HG03196 (cell line): ENCODE data around the gene WDR3.
"Not testable (repeated sequence)": the region's sequence is repeated elsewhere in the genome, so short reads cannot be mapped to it uniquely, and the experiment has no call there.

ENCODE experiments used
- ATAC-seq: cut with Tn5 transposase; IDR thresholded peaks from one replicate; pipeline ENCODE4 v1.9.1; 2021; ENCODE audit not compliant: unreplicated experiment

The WDR3 gene

DNA sequence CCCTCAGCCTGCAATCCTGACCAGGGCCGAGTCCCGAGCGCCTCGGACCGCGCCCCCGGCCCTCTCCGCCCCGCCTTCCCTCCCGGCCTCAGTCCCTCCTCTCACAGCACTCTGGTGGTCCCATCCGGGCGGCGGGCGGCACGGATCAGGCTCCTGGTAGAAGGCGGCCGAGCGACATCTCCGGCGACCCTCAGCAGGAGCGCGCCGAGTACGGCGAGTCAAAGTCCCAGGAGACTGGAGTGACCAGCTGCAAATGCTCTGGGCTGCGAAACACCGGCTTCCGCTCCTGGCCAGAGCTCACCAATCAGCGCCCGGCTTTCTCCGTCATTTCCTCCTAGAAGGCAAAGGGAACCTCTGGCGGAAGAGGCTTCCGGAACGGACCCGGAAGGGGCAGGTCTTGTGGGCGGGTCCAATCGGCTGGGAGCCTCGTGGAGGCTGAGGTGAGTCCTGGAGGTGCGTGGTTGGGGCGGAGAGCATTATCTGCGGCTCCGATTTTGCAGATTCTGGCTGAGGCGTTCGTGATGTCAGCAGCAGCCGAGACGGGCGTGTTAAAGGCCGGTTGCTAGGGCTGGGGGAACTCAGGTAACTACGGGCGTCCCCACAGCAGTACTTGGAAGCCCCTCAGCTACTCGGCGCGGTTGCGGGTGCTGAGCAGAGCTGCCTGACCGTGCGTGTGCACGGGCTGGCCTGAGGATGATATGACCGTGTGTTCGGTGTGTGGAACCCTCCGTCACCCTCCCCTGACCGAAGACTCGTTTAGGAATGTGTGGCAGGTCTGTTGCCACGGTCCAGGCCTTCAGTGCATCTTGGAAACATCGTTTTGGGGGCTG lies at the start of gene WDR3, which contains the start of gene GDAP2:
WDR3 (plus strand) TSS at position 397 of the 830 bp plus-strand sequence. CDS start 3,581 bp downstream, outside the sequence.
GDAP2 (minus strand) TSS at position 279 of the 830 bp plus-strand sequence. CDS start 9,264 bp downstream, outside the sequence.
- ATAC-seq, result peak; percentile 95

DNA sequence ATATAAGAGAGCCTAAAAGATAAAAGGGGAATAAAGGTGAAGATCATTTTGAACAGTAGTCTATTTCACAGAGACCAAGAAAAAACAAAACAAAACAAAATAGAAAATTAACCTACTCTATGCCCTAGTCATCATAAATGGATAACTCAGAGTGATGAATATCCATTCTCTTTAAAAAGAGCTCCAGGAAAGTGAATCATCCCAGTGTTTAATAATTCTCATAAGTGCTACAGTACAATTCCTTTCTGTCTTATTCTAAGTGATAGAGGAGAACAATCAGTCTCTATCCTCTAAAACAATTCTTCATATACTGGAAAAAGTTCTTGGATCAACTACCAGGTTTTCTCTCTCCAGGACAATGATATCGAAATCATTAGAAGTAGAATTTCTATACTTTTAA lies 45.9 kb upstream of the WDR3 start:
- ATAC-seq, result no peak

DNA sequence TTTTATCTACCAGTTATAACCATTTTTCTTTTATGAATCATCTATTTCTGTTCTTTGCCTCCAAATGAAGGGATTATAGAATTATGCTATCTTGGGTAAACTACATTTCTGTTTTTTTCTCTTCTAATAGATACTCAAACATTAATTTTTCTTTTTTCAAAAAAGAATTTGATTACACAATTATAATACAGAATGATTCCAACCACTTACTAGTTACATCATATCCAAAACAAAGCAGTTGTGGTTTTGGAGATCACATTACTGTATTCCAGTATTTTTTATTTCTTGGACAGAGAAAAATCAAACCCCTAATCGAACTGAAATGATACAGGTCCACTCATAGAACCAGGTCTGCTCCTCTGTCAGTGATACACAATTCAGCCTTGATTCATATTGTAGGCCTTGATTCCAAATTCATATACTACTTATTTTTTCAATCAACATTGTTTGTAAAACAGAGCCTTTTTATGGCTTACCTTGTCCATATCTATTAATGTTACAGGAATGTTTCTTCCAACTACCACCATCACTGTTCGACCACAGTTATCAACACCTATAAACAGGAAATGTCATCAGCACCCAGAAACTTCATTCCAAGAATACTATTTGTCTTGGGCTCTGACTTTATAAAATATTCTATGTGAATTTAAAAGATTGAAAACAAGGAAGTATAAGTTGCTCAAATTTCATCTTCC lies 43.3 kb upstream of the WDR3 start:
- no peak for ATAC-seq

DNA sequence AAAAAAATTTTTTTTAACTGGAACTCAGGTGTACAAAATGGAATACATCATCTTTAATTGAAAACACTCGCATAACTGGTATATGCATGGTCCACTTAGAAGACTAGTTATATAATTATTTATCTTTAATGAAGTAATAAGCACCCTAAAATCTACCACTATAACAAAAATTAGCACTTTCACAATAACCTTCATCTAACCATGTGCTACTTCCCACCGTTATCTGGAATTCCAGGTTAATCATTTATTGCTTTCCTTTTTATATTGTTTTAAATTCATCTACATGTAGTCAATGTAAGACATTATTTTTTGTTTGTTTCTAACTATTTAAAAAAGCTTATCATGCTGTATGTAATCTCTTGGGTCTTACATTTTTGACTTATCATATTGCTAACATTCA lies 39.1 kb upstream of the WDR3 start:
- no peak for ATAC-seq

DNA sequence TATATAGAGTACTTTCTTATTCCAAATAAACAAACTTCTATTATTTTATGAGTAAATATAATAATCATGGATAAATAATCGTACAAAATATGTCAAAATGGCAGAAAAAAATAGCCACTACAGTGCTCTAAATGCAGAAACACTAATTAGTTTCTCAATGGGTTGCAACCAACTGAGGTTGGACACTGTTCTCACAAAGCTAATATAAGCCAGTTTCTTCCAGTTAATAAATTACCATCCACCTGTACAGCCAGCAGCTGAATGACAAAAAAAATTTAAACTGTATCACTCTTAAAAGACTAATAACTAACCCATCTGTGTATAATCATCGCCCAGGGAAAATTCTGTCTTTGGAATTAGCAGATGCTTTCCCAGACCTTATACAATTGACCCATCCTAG lies 37.0 kb upstream of the WDR3 start:
- ATAC-seq, result no peak

DNA sequence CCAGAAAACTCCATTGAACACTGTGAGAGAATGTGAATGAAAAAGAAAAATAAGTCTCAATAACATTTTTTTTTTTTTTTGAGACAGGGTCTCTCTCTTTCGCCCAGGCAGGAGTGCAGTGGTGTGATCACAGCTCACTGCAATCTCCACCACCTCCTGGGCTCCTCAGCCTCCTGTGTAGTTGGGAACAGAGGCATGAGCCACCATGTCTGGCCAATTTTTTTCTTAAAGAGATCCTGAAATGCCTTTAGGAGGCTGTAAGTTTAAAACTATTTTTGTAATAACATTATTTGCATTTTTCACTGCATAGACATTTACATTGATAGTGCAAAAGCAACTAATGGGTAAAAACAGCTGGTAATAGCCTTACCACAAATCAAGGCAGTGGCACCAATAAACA lies 35.5 kb upstream of the WDR3 start:
- no peak for ATAC-seq

DNA sequence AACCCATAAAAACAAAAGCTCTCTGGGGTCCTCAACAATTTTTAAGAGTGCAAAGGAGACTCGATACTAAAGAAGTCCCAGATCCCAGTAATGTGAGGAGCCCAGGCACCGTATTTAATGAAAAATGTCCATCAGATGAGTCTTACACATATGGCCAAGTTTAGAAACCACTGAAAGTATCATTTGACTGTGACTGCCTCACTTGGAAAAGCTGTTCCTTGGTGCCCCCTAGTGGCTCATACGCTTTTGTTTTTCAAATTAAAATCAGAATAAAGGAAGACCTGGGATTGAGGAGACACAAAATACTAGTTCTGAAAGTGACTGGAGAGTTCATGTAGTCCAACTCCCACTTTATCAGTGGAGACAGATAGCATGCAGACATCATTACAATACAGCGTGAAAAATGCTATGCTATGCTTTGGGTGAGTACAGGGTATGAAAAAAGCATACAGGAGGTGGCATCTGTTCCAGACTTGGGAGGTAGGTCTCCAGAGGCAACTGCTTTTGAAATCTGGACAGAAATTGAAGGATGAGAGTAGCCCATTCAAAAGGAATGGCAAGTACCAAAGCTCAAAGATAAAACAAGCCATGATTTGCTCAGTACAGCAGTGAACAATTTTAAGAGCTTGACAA lies 33.9 kb upstream of the WDR3 start:
- peak; percentile 77 for ATAC-seq

DNA sequence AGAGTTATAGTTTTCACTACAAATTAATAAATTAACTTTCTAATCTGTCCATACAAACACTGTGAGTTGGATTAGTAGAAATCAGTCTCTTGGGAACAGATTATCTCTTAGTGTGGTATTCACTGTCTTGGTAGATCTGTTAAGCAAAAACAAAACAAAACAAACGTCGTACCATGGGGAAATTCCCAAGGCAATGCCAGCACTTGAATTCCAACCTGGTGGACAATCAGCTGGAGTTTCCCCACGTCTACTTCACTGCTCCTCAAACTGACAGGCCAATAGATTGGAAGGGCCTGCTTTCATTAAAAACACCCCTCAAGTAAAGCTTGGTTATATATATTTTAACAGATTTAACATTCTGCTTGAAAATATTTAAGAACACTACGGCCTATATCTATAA lies 32.0 kb upstream of the WDR3 start:
- ATAC-seq, result no peak

DNA sequence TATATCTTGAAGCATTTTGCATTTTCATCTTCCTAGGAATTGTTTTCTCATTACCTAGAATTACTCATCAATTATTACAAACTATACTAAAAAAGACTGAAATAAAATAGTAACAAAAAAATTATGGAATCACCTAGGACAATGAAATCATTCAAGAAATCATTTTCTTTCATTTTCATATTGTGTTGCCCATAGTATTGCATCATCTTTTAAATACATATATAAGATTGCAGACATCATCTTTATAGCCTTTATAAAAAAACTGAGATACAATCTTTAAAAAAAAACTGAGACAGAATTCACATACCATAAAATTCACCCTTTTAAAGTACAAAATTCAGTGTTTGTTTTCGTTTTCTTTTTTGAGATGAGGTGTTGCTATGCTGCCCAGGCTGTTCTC lies 29.7 kb upstream of the WDR3 start:
- ATAC-seq, result no peak

DNA sequence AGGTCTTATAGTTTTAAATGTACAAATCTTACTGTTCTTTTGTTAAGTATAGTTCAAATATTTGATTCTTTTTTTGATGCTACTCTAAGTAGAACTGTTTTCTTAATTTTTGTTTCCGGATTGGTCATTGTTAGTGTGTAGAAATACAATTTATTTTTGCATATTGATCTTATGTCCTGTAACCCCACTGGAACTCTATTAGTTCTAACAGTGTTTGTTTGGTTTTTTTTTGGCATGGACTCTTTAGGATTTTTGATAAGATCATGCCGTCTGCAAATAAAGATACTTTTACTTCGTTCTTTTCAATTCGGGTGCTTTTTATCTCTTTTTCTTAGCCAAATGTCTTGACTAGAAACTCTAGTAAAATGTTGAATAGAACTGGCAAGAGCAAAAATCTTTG lies 26.6 kb upstream of the WDR3 start:
- ATAC-seq, result no peak

DNA sequence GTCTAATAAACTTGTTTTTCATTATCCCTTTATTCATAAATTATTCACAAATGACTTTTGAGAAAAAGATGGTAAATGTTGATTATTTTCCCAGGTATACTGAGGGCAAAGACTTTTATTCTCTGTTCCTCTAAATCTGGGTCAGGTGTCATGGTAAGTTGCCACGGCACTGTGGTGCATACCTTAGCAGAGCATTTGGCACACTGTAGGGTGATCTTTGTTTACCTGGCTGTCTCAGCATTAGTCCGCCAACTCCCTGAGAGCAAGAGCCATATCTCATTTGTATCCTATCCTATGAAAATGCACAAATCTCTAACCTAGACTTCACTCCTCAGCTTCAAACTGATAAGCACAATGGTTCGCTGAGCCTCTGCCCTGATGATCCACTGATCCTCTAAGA lies 25.1 kb upstream of the WDR3 start:
- no peak for ATAC-seq

DNA sequence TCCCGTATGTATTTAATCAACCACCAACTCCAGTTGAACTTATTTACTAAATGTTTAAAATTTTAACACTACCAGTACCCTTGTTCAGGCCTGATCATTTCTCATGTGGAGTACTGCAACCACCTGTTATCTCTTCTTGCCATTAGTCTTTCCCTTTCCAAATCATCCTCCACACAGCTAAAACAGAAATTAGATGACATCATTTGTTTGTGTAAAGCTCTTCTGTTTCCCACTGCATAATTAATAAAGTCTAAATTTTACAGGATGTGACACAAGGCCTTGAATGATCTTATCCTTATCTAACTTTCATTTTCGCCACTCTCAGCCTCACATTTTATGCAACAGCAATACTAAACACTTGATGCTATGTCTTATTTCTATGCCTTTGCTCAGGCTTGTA lies 24.5 kb upstream of the WDR3 start:
- no peak for ATAC-seq

DNA sequence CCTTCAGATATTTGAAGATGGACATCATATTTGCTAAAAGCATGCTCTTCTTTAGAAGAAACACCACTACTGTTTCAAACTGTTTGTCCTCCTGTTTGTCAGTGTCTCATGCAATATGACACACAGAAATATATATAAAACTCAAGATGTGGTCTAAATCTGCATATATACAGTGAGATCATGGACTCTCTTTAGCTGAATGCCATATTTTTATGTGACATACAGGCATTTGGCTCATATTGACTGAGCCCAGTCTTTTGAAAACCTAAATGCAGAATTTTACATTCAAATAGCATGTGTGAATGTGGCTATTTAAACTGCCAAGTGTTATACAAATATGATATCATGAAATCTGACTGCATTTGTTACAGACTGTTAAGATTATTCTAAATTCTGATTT lies 18.5 kb upstream of the WDR3 start:
- ATAC-seq, result no peak

DNA sequence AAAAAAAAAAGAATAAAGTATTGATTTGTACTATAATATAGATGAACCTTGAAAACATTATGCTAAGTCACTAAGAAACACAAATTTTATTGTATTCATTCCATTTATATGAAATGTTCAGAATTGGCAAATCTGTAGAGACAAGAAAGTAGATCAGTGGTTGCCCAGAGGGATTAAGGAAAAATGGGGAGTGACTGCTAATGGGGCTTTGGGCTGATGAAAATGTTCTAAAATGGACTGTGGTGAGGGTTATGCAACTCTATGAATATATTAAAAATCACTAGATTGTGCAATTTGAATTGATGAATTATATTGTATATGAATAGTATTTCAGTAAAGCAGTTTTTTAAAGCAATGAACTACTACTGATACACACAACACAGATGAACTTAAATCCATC lies 10.2 kb upstream of the WDR3 start:
- no peak for ATAC-seq

DNA sequence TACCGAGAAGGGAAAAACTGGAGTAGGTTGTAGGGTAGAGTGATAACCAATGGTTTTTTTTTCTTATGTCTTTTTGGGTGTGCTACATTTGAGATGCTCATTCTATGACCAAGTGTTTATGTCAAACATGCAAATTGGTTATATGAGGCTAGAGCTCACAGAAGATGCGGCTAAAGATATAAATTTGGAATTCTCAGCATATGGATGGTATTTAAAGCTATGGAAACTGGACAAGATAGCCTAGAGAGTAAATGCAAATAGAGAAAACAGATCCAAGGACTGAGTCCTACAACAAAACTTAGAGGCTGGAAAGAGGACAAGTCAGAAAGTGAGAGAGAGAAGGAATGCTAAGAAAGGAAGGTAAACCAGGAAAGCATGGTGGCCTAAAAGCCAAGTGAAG lies 7.5 kb upstream of the WDR3 start:
- no peak for ATAC-seq

DNA sequence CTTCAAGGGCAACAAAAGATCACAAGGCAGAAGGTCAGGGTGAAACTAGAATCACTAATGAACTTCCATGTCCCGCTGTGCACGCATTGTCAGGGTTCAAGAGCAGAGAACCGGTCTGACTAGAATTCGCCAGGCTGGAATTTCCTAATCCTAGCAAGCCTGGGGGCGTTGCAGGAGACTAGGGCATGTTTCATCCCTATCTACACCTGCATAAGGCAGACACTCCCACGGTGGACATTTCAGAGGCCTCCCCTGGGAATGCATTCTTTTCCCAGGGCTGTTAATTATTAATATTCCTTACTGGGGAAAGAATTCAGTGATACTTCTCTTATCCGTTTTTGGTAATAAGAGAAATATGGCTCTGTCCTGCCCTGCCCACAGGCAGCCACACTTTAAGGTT lies 6.8 kb upstream of the WDR3 start:
- not testable (repeated sequence) for ATAC-seq

DNA sequence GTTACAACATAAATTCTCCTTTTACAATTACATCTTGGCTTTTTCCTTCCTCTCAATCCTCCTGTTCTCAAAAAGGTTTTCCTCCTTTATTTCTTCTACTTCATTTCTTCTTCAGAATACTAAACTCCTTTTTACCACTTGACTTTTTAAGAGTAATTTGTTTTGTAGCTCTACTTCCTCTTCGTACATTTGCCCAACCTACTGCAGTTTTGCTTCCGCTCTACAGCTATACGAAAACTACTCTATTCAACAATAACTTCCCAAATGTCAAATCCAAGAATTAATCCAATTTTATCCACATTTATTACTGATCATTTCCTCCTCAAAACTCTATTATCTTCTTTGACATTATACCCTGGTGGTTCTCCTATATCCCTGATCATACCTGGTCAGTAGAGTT lies 3.6 kb upstream of the WDR3 start:
- ATAC-seq, result no peak

DNA sequence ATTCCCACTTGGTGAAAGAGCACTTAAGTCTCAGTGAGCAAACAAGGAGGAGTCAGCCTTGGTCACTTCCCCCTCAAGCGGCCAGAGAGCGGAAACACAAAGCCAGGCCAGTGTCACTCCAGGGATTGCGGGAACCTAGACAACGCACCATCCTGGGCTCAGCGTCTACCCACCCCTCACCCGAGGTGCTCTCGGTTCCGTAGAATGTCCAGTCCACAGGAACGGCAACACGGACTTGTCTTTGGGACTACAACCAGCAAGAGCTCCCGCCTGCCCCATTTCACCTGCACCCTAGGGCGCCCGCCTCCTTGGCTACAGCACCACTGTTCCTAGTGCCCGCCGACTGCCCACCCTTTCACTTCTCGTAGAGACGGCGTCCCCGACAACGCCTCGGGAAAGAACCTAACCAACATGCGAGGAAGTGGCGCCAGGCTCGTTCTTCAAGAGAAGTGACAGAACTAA lies 627 bp upstream of the WDR3 start:
- peak; percentile 37 for ATAC-seq

DNA sequence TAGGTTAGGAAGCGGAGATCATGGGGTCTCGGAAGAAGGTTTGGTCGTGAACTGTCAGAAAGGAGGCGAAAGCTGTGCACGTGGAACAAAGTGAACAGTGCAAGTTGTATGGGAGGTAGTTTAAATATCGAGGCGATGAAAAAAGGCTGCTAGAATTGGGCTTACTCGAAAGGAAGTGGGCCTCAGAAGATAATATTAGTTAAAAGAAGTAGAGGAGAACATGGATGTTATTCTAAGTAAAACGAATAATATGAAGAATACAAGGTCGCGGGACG lies 571 bp downstream of the WDR3 start:
- no peak for ATAC-seq

DNA sequence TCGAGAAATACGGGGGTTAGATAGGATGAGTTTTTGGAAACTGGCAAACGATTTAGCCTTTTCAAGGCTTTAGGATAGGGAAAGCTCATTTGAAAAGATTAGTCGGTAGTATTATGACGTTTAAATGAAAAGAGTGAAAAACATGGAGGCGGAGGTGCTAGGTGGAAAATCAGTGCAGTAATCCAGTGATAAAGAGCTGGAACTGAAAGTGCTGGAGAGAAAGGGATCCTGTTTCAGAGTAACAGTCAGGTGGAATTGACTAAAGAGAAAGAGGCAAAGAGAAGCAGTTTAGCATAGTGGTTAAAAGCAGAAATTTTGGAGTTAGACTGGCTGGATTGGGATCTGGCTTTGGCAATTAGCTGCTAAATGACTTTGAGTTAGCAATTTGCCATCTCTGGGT lies 945 bp downstream of the WDR3 start:
- no peak for ATAC-seq

DNA sequence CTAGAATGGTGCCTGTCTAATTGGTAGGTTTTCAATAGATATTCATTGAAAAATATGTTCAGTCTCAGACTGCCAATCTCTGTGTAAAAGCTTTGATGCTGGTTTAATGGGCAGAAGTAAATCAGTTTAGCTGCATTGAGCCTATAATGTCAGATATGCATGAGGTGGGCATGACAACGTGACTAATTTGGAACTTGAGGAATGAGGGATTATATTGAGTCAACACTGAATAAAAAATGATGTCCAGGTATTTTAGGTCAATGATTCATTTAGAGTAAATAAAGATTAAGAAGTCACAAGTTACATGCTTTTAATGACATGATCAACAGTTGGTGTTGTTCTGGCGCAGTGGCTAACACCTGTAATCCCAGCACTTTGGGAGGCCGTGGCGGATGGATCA lies 3.0 kb downstream of the WDR3 start:
- ATAC-seq, result no peak

DNA sequence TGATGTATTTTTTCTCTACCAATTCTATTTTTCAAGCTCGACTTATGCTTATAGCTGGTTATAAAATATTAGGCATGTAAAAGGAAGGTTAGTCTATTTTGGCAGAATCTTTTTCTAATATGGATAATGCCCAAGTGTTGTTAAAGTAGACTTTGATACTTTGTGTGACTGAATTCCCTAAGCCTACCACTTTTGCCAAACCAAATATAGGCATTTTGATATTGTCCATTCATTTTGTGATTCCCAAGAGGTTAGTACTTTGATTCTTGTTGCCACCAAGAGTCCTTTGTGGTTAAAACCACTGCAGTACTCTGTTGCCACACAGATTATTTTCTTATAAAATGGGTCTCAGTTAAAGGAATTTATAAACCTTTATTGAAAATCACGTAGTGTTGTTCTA lies 4.2 kb downstream of the WDR3 start:
- no peak for ATAC-seq
